ENCODE measurements around the gene CHRNA1.

GRCh38 chr2:174796319-174796771 lies 32.1 kb upstream of the CHRNA1 start:
- TF ChIP-seq EZH2 (IDR thresholded peaks at IDR 0.05; ENCODE audit: insufficient read depth, poor library complexity, severe bottlenecking) (no peak), EZH2phosphoT487 (IDR thresholded peaks at IDR 0.05; ENCODE audit: insufficient read depth, low read depth) (no peak)

Measured in GM23248 (cell line).